SU-DHL-6 (cell line): ENCODE results near the gene LINGO3.

Experiments used
- H2AFZ ChIP-seq: fragments of 200-600 bp; sonication (generic); 2 replicates; pipeline ENCODE4 v1.6.1; 2014; ENCODE audit warnings: low read depth, mild to moderate bottlenecking, moderate library complexity, mixed read lengths, antibody characterized with exemption, low read length; ENCODE audit not compliant: severe bottlenecking
- H3F3A ChIP-seq: fragments of 200-600 bp; shearing (Covaris generic); 2 replicates; pipeline ENCODE4 v1.6.0; 2016; ENCODE audit warnings: antibody characterized with exemption, mild to moderate bottlenecking; ENCODE audit not compliant: insufficient read depth
- H3K27ac ChIP-seq: fragments of 200-600 bp; sonication (generic); 2 replicates; pipeline ENCODE4 v1.5.1; 2016; ENCODE audit warnings: low read depth, mild to moderate bottlenecking, low read length, moderate library complexity, mixed read lengths
- H3K27me3 ChIP-seq: fragments of 200-600 bp; sonication (generic), shearing (Covaris generic); 2 replicates; pipeline ENCODE4 v1.6.0; 2014; ENCODE audit warnings: mild to moderate bottlenecking, low read length
- H3K36me3 ChIP-seq: fragments of 200-600 bp; sonication (generic); 2 replicates; pipeline ENCODE4 v1.6.1; 2014; ENCODE audit warnings: mild to moderate bottlenecking, low read length, mixed read lengths
- H3K4me2 ChIP-seq: fragments of 300-600, 200-600 bp; shearing (Covaris generic), sonication (generic); 2 replicates; pipeline ENCODE4 v1.6.0; 2014; ENCODE audit warnings: low read length, low read depth, mild to moderate bottlenecking; ENCODE audit not compliant: poor library complexity, severe bottlenecking
- H3K4me3 ChIP-seq: fragments of 200-600 bp; sonication (generic); 2 replicates; pipeline ENCODE4 v1.5.1; 2014; ENCODE audit warnings: antibody characterized with exemption, low read length, mild to moderate bottlenecking, mixed read lengths; ENCODE audit not compliant: insufficient read depth, poor library complexity, severe bottlenecking
- H3K79me2 ChIP-seq: fragments of 200-600 bp; sonication (generic); 2 replicates; pipeline ENCODE4 v1.6.1; 2014; ENCODE audit warnings: mild to moderate bottlenecking, low read length, moderate library complexity; ENCODE audit not compliant: insufficient read depth
- H3K9ac ChIP-seq: fragments of 200-600 bp; sonication (generic); 2 replicates; pipeline ENCODE4 v1.7.0; 2014; ENCODE audit warnings: mild to moderate bottlenecking, low read length
- H3K9me2 ChIP-seq: fragments of 200-600 bp; sonication (generic); replicated peaks from 2 replicates; pipeline ENCODE4 v1.6.1; 2014; ENCODE audit warnings: low read length; ENCODE audit not compliant: insufficient read depth
- H3K9me3 ChIP-seq: fragments of 200-600 bp; sonication (generic); 2 replicates; pipeline ENCODE4 v1.6.1; 2014; ENCODE audit warnings: low read length, mixed read lengths; ENCODE audit not compliant: insufficient read depth
- H4K20me1 ChIP-seq: fragments of 200-600 bp; sonication (generic); 2 replicates; pipeline ENCODE4 v1.6.1; 2014; ENCODE audit warnings: low read depth, mild to moderate bottlenecking, antibody characterized with exemption, low read length, moderate library complexity, mixed read lengths
- CTCF ChIP-seq: fragments of 200-600 bp; sonication (generic); IDR thresholded peaks from one replicate; pipeline ENCODE4 v1.5.1; 2017; ENCODE audit warnings: antibody characterized with exemption, mild to moderate bottlenecking, low read length, moderate library complexity; ENCODE audit not compliant: insufficient read depth, poor library complexity, severe bottlenecking
- EZH2phosphoT487 ChIP-seq: fragments of 200-600 bp; sonication (generic), shearing (Covaris generic); conservative IDR thresholded peaks from 2 replicates; pipeline ENCODE4 v1.6.1; 2018; ENCODE audit warnings: mild to moderate bottlenecking, antibody characterized with exemption, low read length, moderate library complexity, mixed read lengths

LINGO3 gene

GRCh38 chr19:2319551-2319950 is 11.6 kb upstream of the LINGO3 start:
- Histone ChIP-seq H3K9me3 (0 out of 2 replicates have a peak, but pooled peaks cover 9% of the 10 kb centered on the region), H3K36me3 (no peaks in the 10 kb centered on the region), H3K4me3 (no peak overlapping the region)

DNA sequence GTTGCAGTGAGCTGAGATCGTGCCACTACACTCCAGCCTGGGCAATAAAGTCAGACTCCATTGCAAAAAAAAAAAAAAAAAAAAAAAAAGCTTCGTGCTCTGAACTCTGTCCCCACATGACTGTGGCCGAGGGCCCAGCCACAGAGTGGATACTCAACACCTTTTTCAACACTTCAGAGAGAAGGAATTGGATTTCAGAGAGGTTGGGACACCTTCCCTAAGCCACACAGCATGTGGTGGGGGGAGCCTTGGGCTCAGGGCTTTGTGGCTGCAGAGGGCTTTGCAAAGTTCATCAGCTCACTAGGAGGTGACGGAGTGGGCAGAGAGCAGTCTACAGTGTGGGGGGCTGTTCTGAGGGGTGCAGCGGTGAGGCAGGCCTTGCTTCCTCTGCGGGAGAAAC is 11.0 kb upstream of the LINGO3 start:
- TF ChIP-seq CTCF (no peak), EZH2phosphoT487 (no peak)
- Histone ChIP-seq H3K36me3 (no peaks in the 10 kb centered on the region), H3K79me2 (no peaks in the 10 kb centered on the region), H3K9me3 (0 out of 2 replicates have a peak, but pooled peaks cover 9% of the 10 kb centered on the region), H3K9me2 (no peaks in the 10 kb centered on the region), H3F3A (peaks cover 5% of the 10 kb centered on the region; the same call in 1 of the 2 replicates), H2AFZ (no peak overlapping the region), H3K27me3 (no peaks in the 10 kb centered on the region), H3K27ac (no peak overlapping the region), H4K20me1 (no peaks in the 10 kb centered on the region), H3K9ac (no peak overlapping the region), H3K4me3 (no peak overlapping the region), H3K4me2 (no peak overlapping the region)

More at GRCh38 chr19:2319551-2319950, 11.6 kb upstream of the LINGO3 start:
- Histone ChIP-seq H4K20me1 (no peaks in the 10 kb centered on the region), H3F3A (peaks cover 5% of the 10 kb centered on the region; the same call in 1 of the 2 replicates), H3K9me2 (no peaks in the 10 kb centered on the region), H2AFZ (no peak overlapping the region), H3K79me2 (no peaks in the 10 kb centered on the region), H3K27me3 (no peaks in the 10 kb centered on the region), H3K4me2 (no peak overlapping the region), H3K27ac (no peak overlapping the region), H3K9ac (no peak overlapping the region)
- TF ChIP-seq CTCF (no peak), EZH2phosphoT487 (no peak)

DNA sequence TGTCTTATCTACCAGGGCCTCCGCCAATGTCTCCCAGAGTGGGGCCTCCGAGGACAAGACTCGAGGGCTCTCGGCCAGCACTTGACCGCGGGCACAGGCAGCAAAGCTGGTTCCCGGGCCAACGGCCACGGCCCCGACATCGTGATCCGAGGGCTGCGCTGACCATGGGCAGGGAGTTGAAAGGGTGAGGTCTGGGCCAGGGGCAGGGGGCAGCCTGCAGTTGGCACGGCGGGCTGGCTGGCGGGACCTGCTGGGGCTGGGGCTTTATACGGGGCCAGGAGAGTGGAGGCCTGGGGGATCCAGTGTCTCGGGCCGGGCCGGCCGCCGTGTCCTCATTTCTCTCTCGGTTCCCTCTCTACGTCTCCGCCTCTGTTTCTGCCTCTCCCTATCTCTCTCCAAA is 9.8 kb upstream of the LINGO3 start:
- Histone ChIP-seq H3K27ac (no peak overlapping the region), H3K79me2 (no peaks in the 10 kb centered on the region), H3F3A (peaks cover 5% of the 10 kb centered on the region; the same call in 1 of the 2 replicates), H3K36me3 (no peaks in the 10 kb centered on the region), H3K9me3 (0 out of 2 replicates have a peak, but pooled peaks cover 9% of the 10 kb centered on the region), H3K9me2 (no peaks in the 10 kb centered on the region), H4K20me1 (no peaks in the 10 kb centered on the region), H3K9ac (no peak overlapping the region), H3K27me3 (no peaks in the 10 kb centered on the region), H3K4me2 (no peak overlapping the region), H2AFZ (no peak overlapping the region), H3K4me3 (no peak overlapping the region)
- no peak for TF ChIP-seq EZH2phosphoT487
- TF ChIP-seq CTCF: no peak

DNA sequence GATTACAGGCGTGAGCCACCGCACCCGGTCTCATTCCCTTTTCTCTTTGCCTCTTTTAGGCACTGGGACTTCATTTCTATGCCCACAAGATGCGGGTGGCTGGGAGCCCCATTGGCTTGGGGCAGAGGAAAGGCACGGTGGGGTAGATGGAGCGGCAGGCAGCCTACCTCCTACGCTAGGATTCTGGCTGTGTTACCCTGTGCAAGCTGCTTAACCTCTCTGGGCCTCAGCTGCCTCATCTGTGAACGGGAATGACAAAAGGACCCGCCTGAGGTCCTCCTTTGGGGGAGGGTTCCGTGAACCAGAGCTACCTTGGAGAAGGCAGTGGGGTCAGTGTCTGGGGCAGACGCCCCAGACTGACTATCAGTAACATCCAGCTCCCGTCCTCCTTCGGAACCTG is 9.3 kb upstream of the LINGO3 start:
- H3K79me2 ChIP-seq: no peaks in the 10 kb centered on the region
- peaks cover 5% of the 10 kb centered on the region; the same call in 1 of the 2 replicates for H3F3A ChIP-seq
- H3K27me3 ChIP-seq: no peaks in the 10 kb centered on the region
- no peak overlapping the region for H2AFZ ChIP-seq
- no peak for TF ChIP-seq EZH2phosphoT487
- TF ChIP-seq CTCF: no peak
- no peaks in the 10 kb centered on the region for H4K20me1 ChIP-seq
- H3K27ac ChIP-seq: no peak overlapping the region
- no peaks in the 10 kb centered on the region for H3K36me3 ChIP-seq
- H3K4me3 ChIP-seq: no peak overlapping the region
- no peaks in the 10 kb centered on the region for H3K9me2 ChIP-seq
- H3K9ac ChIP-seq: no peak overlapping the region
- H3K9me3 ChIP-seq: 0 out of 2 replicates have a peak, but pooled peaks cover 9% of the 10 kb centered on the region
- H3K4me2 ChIP-seq: no peak overlapping the region
